OCI-LY7 (cell line): Measurements from ENCODE around the gene STIM2. TPM values are rescaled to one million over a fixed set of nuclear protein-coding genes. Genes with fewer than 3 reads are reported as not detected.
"Not testable (repeated sequence)": the region's sequence is repeated elsewhere in the genome, so short reads cannot be mapped to it uniquely, and the experiment has no call there.

Source experiments
- BruUV-seq: library from RNA; stranded (reverse); fragments of 400-500 nt; replicated peaks from 2 replicates; lab custom pipeline; 2021; lab: Mats Ljungman, UMichigan
- CTCF ChIA-PET: fragments of 300-600 bp; sonication (Branson Sonifier 250); formaldehyde crosslinking; loops from one replicate; lab custom pipeline; 2022; ENCODE audit warnings: antibody characterized with exemption; ENCODE audit not compliant: unreplicated experiment; lab: Charles Lee
- POLR2A ChIA-PET: fragments of 300-600 bp; sonication (Branson Sonifier 250); formaldehyde crosslinking; loops from one replicate; lab custom pipeline; 2022; ENCODE audit warnings: antibody characterized with exemption; lab: Charles Lee
- DNase-seq: peaks from one replicate; pipeline ENCODE4 v3.0.0-alpha.2; 2015; ENCODE audit warnings: low spot score
- H2AFZ ChIP-seq: fragments of 200-600 bp; sonication (generic), shearing (Covaris generic); 2 replicates; pipeline ENCODE4 v1.6.1; 2014; ENCODE audit warnings: mild to moderate bottlenecking, antibody characterized with exemption, low read length, moderate library complexity
- H3K27ac ChIP-seq: fragments of 200-600 bp; sonication (generic); 2 replicates; pipeline ENCODE4 v1.5.1; 2014; ENCODE audit warnings: mixed run types, low read depth, mild to moderate bottlenecking, moderate library complexity, low read length, inconsistent platforms; ENCODE audit not compliant: poor library complexity, severe bottlenecking
- H3K36me3 ChIP-seq: fragments of 200-600 bp; sonication (generic); 2 replicates; pipeline ENCODE4 v1.6.1; 2014; ENCODE audit warnings: mild to moderate bottlenecking, antibody characterized with exemption, low read length, moderate library complexity, mixed read lengths; ENCODE audit not compliant: insufficient read depth
- H3K4me1 ChIP-seq: fragments of 200-600 bp; sonication (generic); 2 replicates; pipeline ENCODE4 v1.5.1; 2014; ENCODE audit warnings: mild to moderate bottlenecking, low read length; ENCODE audit not compliant: insufficient read depth, poor library complexity, severe bottlenecking
- H3K4me2 ChIP-seq: fragments of 200-600 bp; sonication (generic); 2 replicates; pipeline ENCODE4 v1.6.1; 2014; ENCODE audit warnings: mild to moderate bottlenecking, low read length
- H3K4me3 ChIP-seq: fragments of 200-600 bp; sonication (generic); 2 replicates; pipeline ENCODE4 v1.5.1; 2014; ENCODE audit warnings: mild to moderate bottlenecking, low read depth, low read length; ENCODE audit not compliant: poor library complexity, severe bottlenecking
- H3K79me2 ChIP-seq: fragments of 200-600 bp; sonication (generic); 2 replicates; pipeline ENCODE4 v1.6.1; 2016; ENCODE audit warnings: low read depth, mild to moderate bottlenecking, low read length, moderate library complexity, mixed read lengths; ENCODE audit not compliant: insufficient read depth
- H3K9me2 ChIP-seq: fragments of 200-600 bp; sonication (generic); 2 replicates; pipeline ENCODE4 v1.6.1; 2016; ENCODE audit warnings: mild to moderate bottlenecking, low read length, mixed read lengths; ENCODE audit not compliant: insufficient read depth
- H3K9me3 ChIP-seq: fragments of 200-600 bp; sonication (generic); 2 replicates; pipeline ENCODE4 v1.6.1; 2014; ENCODE audit warnings: mild to moderate bottlenecking, mixed run types, low read length, mixed read lengths
- H4K20me1 ChIP-seq: fragments of 200-600 bp; sonication (generic); 2 replicates; pipeline ENCODE4 v1.6.1; 2014; ENCODE audit warnings: mild to moderate bottlenecking, antibody characterized with exemption, low read length, moderate library complexity, mixed read lengths; ENCODE audit not compliant: insufficient read depth
- CTCF ChIP-seq: fragments of 200-600 bp; sonication (generic); conservative IDR thresholded peaks from 2 replicates; pipeline ENCODE4 v1.5.1; 2014; ENCODE audit warnings: mild to moderate bottlenecking, antibody characterized with exemption, low read length, moderate library complexity, mixed read lengths
- EZH2phosphoT487 ChIP-seq: fragments of 200-600 bp; sonication (generic); IDR thresholded peaks from 2 replicates; pipeline ENCODE4 v1.6.1; 2018; ENCODE audit warnings: low read depth, borderline replicate concordance, mild to moderate bottlenecking, mixed run types, antibody characterized with exemption, low read length, moderate library complexity, mixed read lengths
- intact Hi-C: fragments of 100-400 bp; cut with micrococcal nuclease; formaldehyde crosslinking; loops from one replicate; pipeline ENCODE4 v1.10.0; 2022; ENCODE audit not compliant: unreplicated experiment
- total RNA-seq, 2 experiments: library from RNA; depleted of rRNA in 1 of 2; stranded (reverse); fragments of >200 nt in 1 of 2; shearing (Covaris generic) in 1 of 2; gene quantifications; 2 replicates each; pipeline ENCODE4 v1.2.3, GENCODE V29; 2014 to 2022

The STIM2 gene
- total RNA-seq, 2 experiments from 2014 or later, result 108 to 309 TPM

GRCh38 chr4:27023366-27023765, 162.7 kb downstream of the STIM2 start:
- Histone ChIP-seq H3K79me2 (no peaks in the 10 kb centered on the region), H3K27ac (no peak overlapping the region), H3K4me1 (peaks cover 12% of the 10 kb centered on the region), H2AFZ (no peak overlapping the region), H3K4me3 (no peak overlapping the region), H3K36me3 (peaks cover 75% of the 10 kb centered on the region), H3K9me3 (no peaks in the 10 kb centered on the region), H3K9me2 (no peaks in the 10 kb centered on the region), H3K4me2 (no peak overlapping the region), H4K20me1 (no peaks in the 10 kb centered on the region)
- intact Hi-C loops, result no loop called here
- no TSS peak for BruUV-seq
- CTCF ChIA-PET, result no interaction called here
- no peak for DNase-seq
- POLR2A ChIA-PET, result interaction anchor here (0.6 to 1.2 kb wide), 6 partner anchors 10 to 563 kb away, joined by 3 to 5 read pairs (median 3); no protein-coding TSS in a partner anchor
- TF ChIP-seq CTCF (no peak), EZH2phosphoT487 (no peak)

DNA sequence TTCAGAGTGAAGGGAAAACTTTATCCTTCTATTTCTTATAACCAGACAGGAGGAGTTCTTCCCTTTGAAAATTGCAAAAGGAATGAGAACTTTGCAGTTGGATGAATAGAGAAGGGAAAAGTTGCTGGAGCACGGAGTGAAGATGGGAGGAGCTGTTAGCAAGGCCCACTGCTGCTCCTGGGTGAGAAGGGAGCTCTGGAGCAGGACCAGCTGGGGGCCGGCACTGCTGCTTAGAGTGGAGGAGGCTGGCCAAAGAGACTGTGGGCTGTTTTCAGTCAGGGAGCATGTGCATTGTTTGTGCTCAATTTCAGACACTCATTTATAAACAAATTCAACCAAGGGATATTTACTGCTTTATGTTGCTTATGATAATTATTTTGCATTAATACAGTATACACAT, 164.2 kb downstream of the STIM2 start:
- intact Hi-C loops, result loop anchor here (5.0 kb wide), 1 partner anchor 583 kb away; no protein-coding TSS in a partner anchor
- Histone ChIP-seq H2AFZ (no peak overlapping the region), H3K9me3 (no peaks in the 10 kb centered on the region), H3K4me1 (peaks cover 12% of the 10 kb centered on the region), H3K79me2 (no peaks in the 10 kb centered on the region), H3K9me2 (no peaks in the 10 kb centered on the region), H3K27ac (no peak overlapping the region), H4K20me1 (no peaks in the 10 kb centered on the region), H3K4me3 (no peak overlapping the region), H3K36me3 (peaks cover 60% of the 10 kb centered on the region), H3K4me2 (no peak overlapping the region)
- BruUV-seq, result no TSS peak
- DNase-seq, result no peak
- TF ChIP-seq CTCF, result no peak
- no peak for TF ChIP-seq EZH2phosphoT487
- POLR2A ChIA-PET, result interaction anchor here (0.7 kb wide), 1 partner anchor 412 kb away, joined by 3 read pairs; no protein-coding TSS in a partner anchor
- CTCF ChIA-PET, result no interaction called here

DNA sequence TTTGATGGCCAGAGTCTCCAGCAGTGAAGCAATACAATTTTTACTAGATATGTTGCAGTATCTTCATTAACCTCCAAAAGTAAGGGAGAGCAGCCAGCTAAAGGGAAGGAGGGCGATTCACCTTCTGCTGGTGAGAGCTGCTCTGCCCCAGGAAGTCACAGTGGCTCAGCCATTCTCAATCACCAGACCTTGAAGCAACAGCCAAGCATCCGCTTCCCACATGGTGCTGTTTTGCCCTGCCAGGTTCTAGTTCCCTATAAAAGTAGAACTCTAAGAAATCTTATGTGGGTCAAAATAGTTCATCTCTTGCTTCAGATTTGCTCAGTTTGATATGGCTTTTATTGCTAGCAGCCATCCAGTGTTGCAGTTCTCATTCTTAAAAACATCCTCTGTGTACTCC, 166.8 kb downstream of the STIM2 start:
- TF ChIP-seq EZH2phosphoT487 (no peak), CTCF (0 out of 2 replicates have a peak, but pooled peaks have one; percentile 20)
- no TSS peak for BruUV-seq
- Histone ChIP-seq H2AFZ (no peak overlapping the region), H3K79me2 (no peaks in the 10 kb centered on the region), H3K27ac (no peak overlapping the region), H3K9me3 (no peaks in the 10 kb centered on the region), H3K4me1 (peaks cover 12% of the 10 kb centered on the region), H3K4me2 (no peak overlapping the region), H3K36me3 (peaks cover 34% of the 10 kb centered on the region), H3K9me2 (no peaks in the 10 kb centered on the region), H4K20me1 (no peaks in the 10 kb centered on the region), H3K4me3 (no peak overlapping the region)
- DNase-seq, result peak; percentile 47
- intact Hi-C loops, result loop anchor here (5.0 kb wide), 1 partner anchor 585 kb away; no protein-coding TSS in a partner anchor
- ChIA-PET POLR2A (interaction anchor here (1.0 to 2.8 kb wide), 3 partner anchors 9 to 167 kb away, joined by 3 to 10 read pairs (median 5); partner anchors contain the start of gene STIM2), CTCF (no interaction called here)

- H3K9me3 ChIP-seq, H3K4me3 ChIP-seq, BruUV-seq, H4K20me1 ChIP-seq, H3K79me2 ChIP-seq, CTCF ChIA-PET, H3K4me2 ChIP-seq, H3K9me2 ChIP-seq, intact Hi-C loops, POLR2A ChIA-PET, H2AFZ ChIP-seq, DNase-seq, H3K4me1 ChIP-seq, H3K36me3 ChIP-seq, H3K27ac ChIP-seq: not testable (repeated sequence)
Observed at GRCh38 chr4:27035127-27035526, 174.5 kb downstream of the STIM2 start.
